ENCODE data around the gene CHRM1.

Gene CHRM1

DNA sequence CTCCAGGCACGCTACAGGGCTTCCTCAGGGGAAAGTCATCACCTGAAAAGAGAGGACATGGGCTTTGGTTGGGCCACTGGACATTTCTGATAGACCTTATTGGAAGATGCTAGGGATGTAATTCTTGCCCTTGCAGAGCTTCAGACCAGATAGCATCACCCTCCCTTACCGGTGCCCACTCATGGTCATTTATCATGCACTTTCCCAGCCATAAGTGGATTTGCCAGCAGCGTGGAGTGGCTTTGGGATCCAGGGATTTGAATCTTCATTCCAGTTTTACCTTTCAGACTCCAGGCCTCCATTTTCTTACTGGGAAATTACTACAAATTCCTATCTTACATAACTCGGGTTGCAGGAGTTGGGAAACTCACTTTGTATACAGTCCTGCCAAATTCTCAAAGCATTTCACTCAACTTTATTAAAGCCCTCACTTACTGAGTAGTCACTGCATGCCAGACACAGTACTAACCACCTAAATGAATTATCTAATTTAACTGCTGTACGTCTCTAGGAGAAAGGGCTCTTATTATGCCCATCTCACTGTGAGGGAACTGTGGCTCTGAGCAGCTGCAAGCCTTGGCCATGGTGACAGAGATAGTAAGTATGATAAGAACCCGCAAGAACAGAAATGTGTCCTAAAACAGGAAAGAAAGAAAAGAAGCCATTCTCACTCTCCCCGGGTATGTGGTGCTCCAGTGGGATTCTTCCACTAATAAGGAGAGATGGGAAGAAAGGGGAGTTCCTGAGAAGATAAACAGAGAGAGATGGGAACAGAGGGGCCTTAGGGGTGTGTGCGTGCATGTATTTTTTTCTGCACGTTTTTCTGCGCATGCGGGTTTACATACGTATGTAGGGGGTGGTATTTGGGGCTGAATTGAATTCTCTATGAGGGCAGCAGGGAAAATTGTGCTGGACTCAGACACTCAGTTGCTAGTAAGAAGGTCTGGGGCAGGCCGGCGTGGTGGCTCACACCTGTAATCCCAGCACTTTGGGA is 9.7 kb downstream of the CHRM1 start:
- TF ChIP-seq CTCF (IDR thresholded peaks at IDR 0.05; ENCODE audit: control insufficient read depth, extremely low read depth, insufficient read depth): no peak
- DNase-seq (ENCODE audit: low read depth): no peak

GRCh38 chr11:62910141-62910882 is 10.9 kb downstream of the CHRM1 start:
- peak overlapping the region; percentile 42; the same call in 1 of the 2 replicates for H3K4me3 ChIP-seq (ENCODE audit: low read depth, low read length)
- no peak for DNase-seq (ENCODE audit: low read depth)
- TF ChIP-seq CTCF (IDR thresholded peaks at IDR 0.05; ENCODE audit: control insufficient read depth, extremely low read depth, insufficient read depth): no peak

More for the DNA sequence above, 9.7 kb downstream of the CHRM1 start:
- no peak overlapping the region for H3K4me3 ChIP-seq (ENCODE audit: low read depth, low read length)

DNA sequence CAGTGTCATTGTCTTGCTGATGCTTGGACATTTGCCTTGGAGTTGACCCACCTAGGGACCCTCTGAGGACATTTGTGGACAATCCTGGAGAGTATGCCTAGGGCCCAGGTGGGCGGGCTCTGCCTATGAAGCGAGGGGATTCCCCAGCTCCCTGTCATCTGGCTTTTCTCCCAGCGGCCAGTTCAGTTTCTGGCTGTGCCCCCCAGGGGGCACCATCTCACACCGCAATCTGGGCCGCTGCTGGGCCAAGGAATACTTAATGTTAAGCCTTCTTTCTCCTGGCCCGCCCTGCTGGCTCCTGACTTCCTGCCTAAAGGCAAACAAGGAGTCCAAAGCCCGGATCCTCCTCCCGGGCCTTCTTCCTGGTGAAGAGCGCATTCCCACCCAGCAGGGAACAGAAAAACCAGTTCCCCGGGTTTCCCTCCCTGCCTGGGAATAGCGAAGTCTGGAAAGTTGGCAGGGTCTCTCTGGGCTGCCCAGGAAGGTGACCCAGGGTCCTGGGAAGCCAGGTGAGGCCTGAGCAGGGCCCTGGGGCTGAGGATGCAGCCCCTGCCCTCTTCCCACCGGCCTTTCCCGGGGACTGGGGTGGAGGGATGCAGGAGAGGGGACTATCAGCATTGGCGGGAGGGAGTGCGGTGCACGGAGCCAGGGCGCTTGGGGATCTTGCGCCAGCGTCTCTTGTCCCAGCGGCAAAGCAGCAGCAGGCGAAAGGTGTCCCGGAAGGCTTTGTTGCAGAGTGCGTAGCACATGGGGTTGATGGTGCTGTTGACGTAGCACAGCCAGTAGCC is 11.9 kb downstream of the CHRM1 start:
- DNase-seq (ENCODE audit: low read depth): peak; percentile 100
- TF ChIP-seq CTCF (IDR thresholded peaks at IDR 0.05; ENCODE audit: control insufficient read depth, extremely low read depth, insufficient read depth): peak; percentile 73
- peak overlapping the region; percentile 42 for H3K4me3 ChIP-seq (ENCODE audit: low read depth, low read length)

DNA sequence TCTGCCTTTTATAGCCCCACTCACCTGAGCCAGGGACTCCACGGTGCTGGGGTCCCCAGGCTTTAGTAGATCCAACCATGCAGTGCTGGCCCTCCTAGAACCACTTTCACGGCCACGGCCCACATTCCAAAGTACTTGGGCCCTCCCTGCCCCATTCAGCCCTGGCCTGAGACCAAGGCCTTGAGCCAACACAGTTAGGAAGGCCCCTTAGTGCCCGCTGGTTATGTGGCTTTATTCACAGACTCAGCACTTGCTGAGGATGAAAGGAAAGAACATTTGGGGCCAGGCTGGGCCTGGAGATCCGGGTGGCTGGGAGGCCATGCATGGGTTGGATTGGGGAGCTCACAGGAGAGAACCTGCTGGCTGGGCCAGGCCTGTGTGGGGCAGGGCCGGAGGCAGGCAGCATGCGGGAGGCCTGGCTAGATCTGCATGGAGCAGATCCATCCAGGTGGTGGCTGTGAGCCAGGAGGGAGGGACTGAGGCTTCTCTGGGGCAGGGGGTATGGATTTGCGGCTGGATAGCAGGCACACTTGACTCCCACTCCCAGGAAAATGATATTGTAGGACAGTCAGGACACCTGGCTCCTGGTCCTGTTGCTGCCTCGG is 12.6 kb downstream of the CHRM1 start:
- H3K4me3 ChIP-seq (ENCODE audit: low read depth, low read length): no peak overlapping the region
- no peak for TF ChIP-seq CTCF (IDR thresholded peaks at IDR 0.05; ENCODE audit: control insufficient read depth, extremely low read depth, insufficient read depth)
- DNase-seq (ENCODE audit: low read depth): no peak

- H3K4me3 ChIP-seq (ENCODE audit: low read depth, low read length): no peak overlapping the region
- TF ChIP-seq CTCF (IDR thresholded peaks at IDR 0.05; ENCODE audit: control insufficient read depth, extremely low read depth, insufficient read depth): peak; percentile 100
- DNase-seq (ENCODE audit: low read depth): peak; percentile 62
These were observed 15.1 kb downstream of the CHRM1 start for GRCh38 chr11:62905927-62906531.

DNA sequence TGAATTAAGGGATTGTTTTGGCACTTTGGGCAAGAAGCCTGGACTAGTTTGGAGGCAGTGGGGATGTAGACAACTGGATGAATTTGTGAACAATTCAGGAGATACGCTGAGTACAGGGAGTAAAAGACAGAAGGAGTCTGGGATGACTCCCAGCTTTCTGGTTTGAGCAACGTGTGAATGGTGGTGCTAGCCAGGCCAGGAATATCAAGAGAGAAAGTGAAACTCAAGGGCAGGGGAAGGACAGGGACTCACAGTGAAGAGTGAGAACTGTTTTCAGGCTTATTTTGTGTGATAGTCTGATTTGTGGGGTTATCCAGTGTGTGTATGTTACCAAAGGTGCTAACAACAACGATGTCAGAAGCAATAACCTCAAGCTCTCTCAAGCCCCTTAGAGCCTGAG is 15.9 kb downstream of the CHRM1 start:
- H3K4me3 ChIP-seq (ENCODE audit: low read depth, low read length): no peak overlapping the region
- no peak for DNase-seq (ENCODE audit: low read depth)
- no peak for TF ChIP-seq CTCF (IDR thresholded peaks at IDR 0.05; ENCODE audit: control insufficient read depth, extremely low read depth, insufficient read depth)

Data from LNCaP clone FGC (cell line).